DMS79 (cell line): ENCODE results near the gene TRIM41.

Source experiments
- DNase-seq: peaks from one replicate; lab custom pipeline; 2025; lab: John Stamatoyannopoulos, UW

Gene TRIM41

GRCh38 chr5:181233088-181233800 is 10.2 kb downstream of the TRIM41 start:
- DNase-seq = no peak

GRCh38 chr5:181233801-181234454 is 10.8 kb downstream of the TRIM41 start:
- DNase-seq = no peak

- no peak for DNase-seq
These were observed 11.6 kb downstream of the TRIM41 start for GRCh38 chr5:181234455-181235306.

GRCh38 chr5:181235323-181235688 is 12.2 kb downstream of the TRIM41 start:
- DNase-seq = no peak

- DNase-seq = no peak
These were observed 12.7 kb downstream of the TRIM41 start for GRCh38 chr5:181235689-181236366.

- no peak for DNase-seq
These were observed 13.4 kb downstream of the TRIM41 start for GRCh38 chr5:181236471-181236870.

GRCh38 chr5:181236954-181237641 is 14.0 kb downstream of the TRIM41 start:
- DNase-seq = no peak

- no peak for DNase-seq
These were observed 14.8 kb downstream of the TRIM41 start for GRCh38 chr5:181237729-181238385.

- no peak for DNase-seq
These were observed 16.1 kb downstream of the TRIM41 start for GRCh38 chr5:181239062-181239663.

GRCh38 chr5:181241393-181241975 is 18.4 kb downstream of the TRIM41 start:
- no peak for DNase-seq

- DNase-seq = no peak
These were observed 19.0 kb downstream of the TRIM41 start for GRCh38 chr5:181242031-181242451.

GRCh38 chr5:181243018-181243563 is 20.0 kb downstream of the TRIM41 start:
- no peak for DNase-seq

- no peak for DNase-seq
These were observed 20.7 kb downstream of the TRIM41 start, which contains the start of gene RACK1 for GRCh38 chr5:181243564-181244343. Gene RACK1 (minus strand): TSS chr5:181243906. CDS start chr5:181243800, 106 bp downstream.

- DNase-seq = no peak
These were observed 22.6 kb downstream of the TRIM41 start for GRCh38 chr5:181245427-181246275.

GRCh38 chr5:181246276-181247049 is 23.4 kb downstream of the TRIM41 start:
- DNase-seq = no peak

- no peak for DNase-seq
These were observed 25.2 kb downstream of the TRIM41 start for GRCh38 chr5:181248277-181248676.

- no peak for DNase-seq
These were observed 32.2 kb downstream of the TRIM41 start for GRCh38 chr5:181255276-181255675.
